ENCODE results near the gene STOX1.
"Not testable (repeated sequence)": the region's sequence is repeated elsewhere in the genome, so short reads cannot be mapped to it uniquely, and the experiment has no call there.

The STOX1 gene

GRCh38 chr10:68895041-68895440, 67.7 kb downstream of the STOX1 start:
- DNase-seq (ENCODE audit: low read depth), result no peak

- no peak for DNase-seq (ENCODE audit: low read depth)
Measured at GRCh38 chr10:68897336-68897741, 70.0 kb downstream of the STOX1 start.

- DNase-seq (ENCODE audit: low read depth), result no peak
Measured at GRCh38 chr10:68899186-68899745, 71.9 kb downstream of the STOX1 start.

- DNase-seq (ENCODE audit: low read depth), result no peak
Measured at GRCh38 chr10:68900427-68901104, 73.2 kb downstream of the STOX1 start.

- DNase-seq (ENCODE audit: low read depth), result peak; percentile 91
Measured at GRCh38 chr10:68901105-68901927, 74.0 kb downstream of the STOX1 start, which contains the start of gene DDX50. Gene DDX50, plus strand, starts transcription at chr10:68901315. Its CDS starts 70 bp downstream, at chr10:68901385.

- no peak for DNase-seq (ENCODE audit: low read depth)
Measured at GRCh38 chr10:68902382-68902781, 75.1 kb downstream of the STOX1 start.

- DNase-seq (ENCODE audit: low read depth), result no peak
Measured at GRCh38 chr10:68924593-68924992, 97.3 kb downstream of the STOX1 start.

GRCh38 chr10:68925489-68925888, 98.2 kb downstream of the STOX1 start:
- no peak for DNase-seq (ENCODE audit: low read depth)

- not testable (repeated sequence) for DNase-seq (ENCODE audit: low read depth)
Measured at GRCh38 chr10:68929157-68929556, 101.8 kb downstream of the STOX1 start.

GRCh38 chr10:68929888-68930287, 102.6 kb downstream of the STOX1 start:
- DNase-seq (ENCODE audit: low read depth), result not testable (repeated sequence)

- not testable (repeated sequence) for DNase-seq (ENCODE audit: low read depth)
Measured at GRCh38 chr10:68932860-68933259, 105.5 kb downstream of the STOX1 start.

- no peak for DNase-seq (ENCODE audit: low read depth)
Measured at GRCh38 chr10:68934994-68935393, 107.7 kb downstream of the STOX1 start.

- no peak for DNase-seq (ENCODE audit: low read depth)
Measured at GRCh38 chr10:68938117-68938516, 110.8 kb downstream of the STOX1 start.

- DNase-seq (ENCODE audit: low read depth), result no peak
Measured at GRCh38 chr10:68938884-68939283, 111.6 kb downstream of the STOX1 start.

GRCh38 chr10:68940917-68941316, 113.6 kb downstream of the STOX1 start:
- not testable (repeated sequence) for DNase-seq (ENCODE audit: low read depth)

Measured in stimulated activated CD8-positive, alpha-beta memory T cell treated with anti-CD3 and anti-CD28 coated beads, Interleukin-15, amount 100 ng/mL, for 1 hour (primary cell).